Activated CD4-positive, alpha-beta T cell treated with anti-CD3 and anti-CD28 coated beads, Interleukin-2, Interleukin-4, amounts not matched to agents 100 ng/mL and 50 ng/mL, durations not matched to agents 16 hours and 8 hours (primary cell): Measurements from ENCODE around the gene ZDHHC15.
"Not testable (repeated sequence)": the region's sequence is repeated elsewhere in the genome, so short reads cannot be mapped to it uniquely, and the experiment has no call there.

Experiments used
- DNase-seq: peaks from one replicate; pipeline ENCODE4 v3.0.0-alpha.2; 2020; ENCODE audit warnings: low spot score

Gene ZDHHC15, protein sequence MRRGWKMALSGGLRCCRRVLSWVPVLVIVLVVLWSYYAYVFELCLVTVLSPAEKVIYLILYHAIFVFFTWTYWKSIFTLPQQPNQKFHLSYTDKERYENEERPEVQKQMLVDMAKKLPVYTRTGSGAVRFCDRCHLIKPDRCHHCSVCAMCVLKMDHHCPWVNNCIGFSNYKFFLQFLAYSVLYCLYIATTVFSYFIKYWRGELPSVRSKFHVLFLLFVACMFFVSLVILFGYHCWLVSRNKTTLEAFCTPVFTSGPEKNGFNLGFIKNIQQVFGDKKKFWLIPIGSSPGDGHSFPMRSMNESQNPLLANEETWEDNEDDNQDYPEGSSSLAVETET

DNA sequence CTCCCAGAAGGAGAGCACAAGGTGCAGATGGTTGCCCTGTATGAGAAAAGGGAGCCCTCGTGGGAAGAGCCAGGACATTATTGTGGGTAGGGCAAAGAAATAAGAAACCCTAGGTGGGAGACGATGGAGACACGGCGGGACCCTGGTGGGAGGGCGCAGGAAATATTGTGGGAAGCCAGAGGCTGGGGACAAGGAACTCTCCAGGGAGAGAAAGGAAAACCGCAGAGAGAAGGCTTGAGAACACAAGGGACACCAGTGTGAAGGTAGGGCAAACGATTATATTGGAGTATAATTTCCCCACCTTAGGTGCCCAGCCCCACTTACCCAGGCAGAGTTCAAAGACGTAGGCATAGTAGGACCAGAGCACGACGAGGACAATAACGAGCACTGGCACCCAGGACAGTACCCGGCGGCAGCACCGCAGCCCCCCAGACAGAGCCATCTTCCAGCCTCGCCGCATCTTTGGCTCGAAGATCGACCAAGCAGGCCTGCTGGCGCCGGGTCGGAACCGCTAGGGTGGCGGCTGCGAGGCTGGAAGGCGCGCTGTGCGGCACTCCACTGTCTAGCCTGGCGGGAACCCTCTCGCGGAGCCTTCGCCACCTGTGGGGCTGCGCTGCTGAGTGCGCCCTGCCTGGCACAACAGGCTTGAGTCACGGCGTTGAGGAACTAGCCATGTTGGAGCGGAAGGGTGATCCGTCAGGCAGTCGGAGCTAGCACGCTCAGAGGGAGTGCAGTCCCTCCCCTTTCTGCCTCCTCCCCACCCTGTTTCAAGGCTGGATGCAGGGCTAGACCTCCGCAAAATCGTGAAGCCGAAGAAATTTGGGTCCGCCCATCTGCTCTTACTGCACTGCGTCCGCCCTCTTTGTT is at the start of gene ZDHHC15:
Gene ZDHHC15, minus strand, starts transcription at position 473 of the 867 bp plus-strand sequence. Its CDS starts 13 bp downstream, at position 460.
- peak; percentile 37 for DNase-seq

DNA sequence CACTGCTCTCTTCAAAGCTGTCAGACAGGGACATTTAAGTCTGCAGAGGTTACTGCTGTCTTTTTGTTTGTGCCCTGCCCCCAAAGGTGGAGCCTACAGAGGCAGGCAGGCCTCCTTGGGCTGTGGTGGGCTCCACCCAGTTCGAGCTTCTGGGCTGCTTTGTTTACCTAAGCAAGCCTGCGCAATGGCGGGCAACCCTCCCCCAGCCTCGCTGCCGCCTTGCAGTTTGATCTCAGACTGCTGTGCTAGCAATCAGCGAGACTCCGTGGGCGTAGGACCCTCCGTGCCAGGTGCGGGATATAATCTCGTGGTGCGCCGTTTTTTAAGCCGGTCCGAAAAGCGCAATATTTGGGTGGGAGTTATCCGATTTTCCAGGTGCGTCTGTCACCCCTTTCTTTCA is 37.7 kb upstream of the ZDHHC15 start:
- not testable (repeated sequence) for DNase-seq

DNA sequence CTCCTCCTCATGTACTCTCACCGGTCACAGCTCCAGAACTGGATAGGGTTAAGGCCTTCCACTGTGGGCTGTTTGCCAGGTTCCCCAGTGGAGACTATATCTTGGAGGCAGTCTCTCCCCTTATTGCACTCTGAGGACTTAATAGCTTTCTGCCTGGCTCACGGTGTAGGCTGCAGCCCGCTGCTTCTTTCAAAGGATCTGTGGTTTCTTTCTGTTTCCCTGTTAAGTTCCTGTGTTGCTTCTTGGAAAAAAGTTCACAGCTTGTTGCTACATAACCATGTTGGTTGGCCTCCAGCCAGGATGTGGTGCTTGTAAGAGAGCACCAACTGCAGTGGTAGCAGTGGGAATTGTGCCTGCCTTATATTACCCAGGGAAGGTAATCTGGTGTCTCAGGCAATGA is 24.9 kb upstream of the ZDHHC15 start:
- no peak for DNase-seq

DNA sequence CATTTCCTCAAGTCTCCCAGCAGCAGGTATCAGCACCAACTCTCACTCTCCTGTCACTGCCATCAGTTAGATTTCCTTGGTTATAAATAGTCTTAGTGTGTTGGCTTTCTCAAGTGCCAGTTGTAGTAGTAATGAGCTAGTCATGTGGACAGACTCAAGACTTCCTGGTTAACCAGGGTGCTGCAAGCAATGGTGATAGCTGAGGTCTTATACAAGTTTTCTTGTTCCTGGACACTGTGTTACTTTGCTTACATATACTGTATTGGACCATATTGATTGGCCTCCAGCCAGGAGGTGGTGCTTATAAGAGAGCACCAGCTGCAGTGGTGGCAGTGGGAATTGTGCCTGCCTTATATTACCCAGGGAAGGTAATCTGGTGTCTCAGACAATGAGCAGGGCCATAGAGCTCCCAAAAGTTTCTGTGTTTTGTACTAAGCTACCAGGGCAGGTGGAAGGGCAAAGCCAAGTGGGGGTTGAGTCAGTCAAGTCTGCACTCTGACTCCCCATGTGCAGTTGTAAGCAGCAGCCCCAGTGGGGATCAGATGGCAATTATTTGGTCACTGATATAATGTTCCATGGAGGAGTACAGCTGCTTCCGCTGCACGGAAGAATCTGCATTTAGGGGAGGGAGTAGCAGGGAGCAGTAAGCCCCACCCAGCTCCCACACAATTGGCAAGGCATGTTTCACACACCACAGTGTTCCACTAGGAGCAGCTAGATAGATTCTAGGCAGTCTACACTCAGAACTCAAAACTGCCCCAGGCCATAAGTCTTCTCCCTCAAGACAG is 24.1 kb upstream of the ZDHHC15 start:
- no peak for DNase-seq

DNA sequence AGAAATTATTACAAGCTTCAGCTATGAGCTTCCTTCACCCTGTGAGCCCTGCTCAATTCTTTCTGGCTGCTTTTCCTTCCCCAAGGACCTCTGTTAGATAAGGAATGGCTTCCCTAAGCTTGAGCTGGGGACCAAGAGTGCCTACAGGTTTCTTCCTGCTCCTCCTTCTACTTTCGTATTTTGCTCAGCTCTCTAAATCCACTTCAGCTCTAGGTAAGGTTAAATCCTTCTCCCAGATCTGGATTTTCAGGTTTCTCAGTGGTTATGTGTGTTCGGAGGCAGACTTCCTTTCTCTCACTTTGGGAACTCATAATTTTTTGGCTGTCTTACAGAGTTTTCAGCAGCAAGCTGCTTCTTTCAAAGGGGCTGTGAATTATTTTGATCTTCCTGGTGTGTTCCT is 21.9 kb upstream of the ZDHHC15 start:
- no peak for DNase-seq

DNA sequence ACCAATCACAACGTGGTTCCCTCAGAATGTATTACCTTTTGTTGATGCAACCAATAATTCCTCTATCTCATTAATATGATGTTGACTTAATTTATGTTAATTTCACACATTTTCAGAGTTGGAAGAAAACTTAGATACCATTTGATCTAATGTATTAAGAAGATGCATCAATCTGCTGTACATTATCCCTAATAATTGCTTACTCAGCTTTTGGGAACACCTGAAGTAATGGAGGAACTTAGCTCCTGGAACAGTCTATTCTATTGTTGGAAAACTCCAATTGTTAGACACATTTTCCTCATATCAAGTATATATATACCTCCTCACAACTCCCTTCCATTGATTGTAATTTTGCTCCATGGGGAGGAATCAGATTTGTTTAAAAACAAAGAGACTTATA is 38.9 kb downstream of the ZDHHC15 start:
- DNase-seq, result no peak

DNA sequence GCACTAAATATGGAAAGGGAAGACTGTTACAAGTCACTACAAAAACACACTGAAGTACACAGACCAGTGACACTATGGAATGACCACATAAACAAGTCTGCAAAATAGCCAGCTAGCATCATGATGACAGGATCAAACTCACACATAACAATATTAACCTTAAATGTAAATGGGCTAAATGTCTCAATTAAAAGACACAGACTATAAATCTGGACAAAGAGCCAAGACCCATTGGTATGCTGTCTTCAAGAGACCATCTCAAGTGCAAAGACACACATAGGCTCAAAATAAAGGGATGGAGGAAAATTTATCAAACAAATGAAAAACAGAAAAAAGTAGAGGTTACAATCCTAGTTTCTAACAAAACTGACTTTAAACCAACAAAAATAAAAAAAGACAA is 61.1 kb downstream of the ZDHHC15 start:
- DNase-seq, result not testable (repeated sequence)

DNA sequence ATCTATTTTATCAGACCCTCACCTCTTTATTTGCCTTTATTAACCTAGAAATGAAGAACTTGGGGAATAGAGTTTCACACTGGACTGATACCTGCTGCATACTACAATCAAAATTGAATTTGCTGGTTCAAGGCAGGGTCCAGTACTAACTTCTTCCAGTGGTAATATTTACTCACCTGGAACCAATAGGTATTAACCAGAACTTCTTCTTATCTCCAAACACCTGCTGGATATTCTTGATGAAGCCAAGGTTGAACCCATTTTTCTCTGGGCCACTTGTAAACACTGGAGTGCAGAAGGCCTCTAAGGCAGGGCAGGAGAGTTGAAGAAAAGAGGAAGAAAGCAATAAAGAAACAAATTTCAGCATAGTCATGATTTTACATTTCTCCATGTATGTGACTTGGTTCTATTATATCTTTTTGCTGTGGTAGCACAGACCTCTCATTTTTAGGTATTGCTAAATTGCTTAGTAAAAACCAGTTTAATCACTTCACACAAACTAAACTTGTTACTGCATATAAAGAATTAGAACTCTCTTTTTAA is 101.1 kb downstream of the ZDHHC15 start:
- DNase-seq, result no peak

DNA sequence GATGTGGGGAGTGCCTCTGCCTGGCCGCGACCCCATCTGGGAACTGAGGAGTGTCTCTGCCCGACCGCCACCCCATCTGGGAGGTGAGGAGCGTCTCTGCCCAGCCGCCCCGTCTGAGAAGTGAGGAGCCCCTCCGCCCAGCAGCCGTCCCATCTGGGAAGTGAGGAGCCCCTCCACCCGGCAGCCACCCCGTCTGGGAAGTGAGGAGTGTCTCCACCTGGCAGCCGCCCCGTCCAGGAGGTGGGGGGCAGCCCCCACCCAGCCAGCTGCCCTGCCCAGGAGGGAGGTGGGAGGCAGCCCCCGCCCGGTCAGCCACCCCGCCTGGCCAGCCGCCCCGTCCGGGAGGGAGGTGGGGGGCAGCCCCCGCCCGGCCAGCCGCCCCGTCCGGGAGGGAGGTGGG is 115.7 kb downstream of the ZDHHC15 start:
- not testable (repeated sequence) for DNase-seq

DNA sequence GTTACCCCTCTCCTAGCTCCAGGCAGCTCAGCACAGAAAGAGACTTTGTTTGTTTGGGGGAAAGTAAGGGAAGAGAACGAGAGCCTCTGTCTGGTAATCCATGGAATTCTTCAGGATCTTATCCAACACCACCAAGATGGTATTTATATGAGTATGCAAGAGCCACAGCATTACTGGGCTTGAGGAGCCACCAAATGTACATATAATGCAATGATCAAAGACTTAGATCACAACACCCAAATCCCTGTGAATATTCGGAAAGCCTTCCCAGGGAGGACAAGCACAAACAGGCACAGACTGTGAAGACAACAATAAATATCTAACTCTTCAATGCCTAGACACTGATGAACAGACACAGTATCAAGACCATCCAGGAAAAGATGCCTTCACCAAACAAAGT is 132.4 kb downstream of the ZDHHC15 start:
- no peak for DNase-seq

DNA sequence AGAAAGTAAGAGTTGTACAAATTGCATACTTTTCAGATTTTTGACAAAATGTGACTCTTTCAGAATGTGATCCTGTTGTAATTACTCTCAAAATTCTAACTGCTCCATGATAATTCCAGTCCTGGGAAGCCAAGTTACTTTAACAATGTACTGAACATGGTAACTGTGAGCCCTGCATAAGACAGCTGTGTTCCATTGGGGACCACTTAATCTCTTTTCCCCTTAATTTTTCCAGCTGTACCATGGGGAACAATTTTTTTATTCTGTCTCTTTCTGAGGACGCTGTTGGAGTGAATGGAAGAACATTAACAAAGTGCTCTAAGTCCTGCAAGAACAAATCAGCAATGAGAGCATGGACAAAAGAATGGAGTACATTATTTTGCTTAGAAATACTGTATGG is 153.1 kb downstream of the ZDHHC15 start:
- no peak for DNase-seq

DNA sequence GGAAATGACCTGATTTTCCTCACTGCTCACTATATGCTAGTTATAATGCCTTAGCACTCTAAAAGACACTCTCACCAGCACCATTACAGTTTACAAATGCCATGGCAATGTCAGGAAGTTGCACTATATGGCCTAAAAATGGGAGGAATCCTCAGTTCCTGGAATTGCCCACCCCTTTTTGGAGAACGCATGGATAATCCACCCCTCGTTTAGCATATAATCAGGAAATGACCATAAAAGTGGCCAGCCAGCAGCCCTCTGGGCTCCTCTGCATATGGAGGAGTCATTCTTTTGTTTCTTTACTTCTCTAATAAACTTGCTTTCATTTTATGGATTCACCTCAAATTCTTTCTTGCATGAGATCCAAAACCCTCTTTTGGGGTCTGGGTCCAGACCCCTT is 156.0 kb downstream of the ZDHHC15 start:
- no peak for DNase-seq

DNA sequence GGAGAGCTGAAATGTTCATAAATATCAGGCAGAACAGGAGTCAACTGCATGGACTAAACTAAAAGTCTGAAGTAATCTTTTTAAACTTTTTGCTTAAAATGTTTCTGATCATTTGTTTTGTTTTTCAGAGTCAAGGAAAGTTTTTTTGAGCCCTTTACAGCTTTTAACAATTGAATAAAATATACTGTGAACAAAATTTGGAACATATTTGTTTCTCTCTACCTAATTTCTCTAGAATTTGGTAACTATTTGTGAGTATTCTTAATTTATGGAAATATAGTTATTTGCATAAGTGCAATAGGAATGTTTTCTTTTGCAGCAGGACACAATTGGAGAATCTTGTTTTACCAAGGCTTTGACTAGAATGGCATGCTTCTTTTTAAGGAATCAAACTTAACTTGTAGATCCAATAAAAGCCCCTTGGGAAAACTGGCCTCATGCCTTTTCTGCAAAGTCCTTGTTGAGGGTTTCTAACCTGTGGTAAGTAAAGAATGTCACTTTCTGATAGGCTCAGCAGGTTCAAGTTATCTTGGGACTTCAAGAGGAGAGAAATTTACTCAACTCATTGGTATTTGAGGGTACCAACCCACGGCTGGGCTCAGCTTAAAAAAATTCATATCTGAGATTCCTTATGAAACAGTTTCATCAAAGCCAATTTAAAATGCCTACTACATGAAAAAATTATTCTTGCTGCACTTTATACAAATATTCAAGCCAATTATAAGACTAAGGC is 157.4 kb downstream of the ZDHHC15 start:
- no peak for DNase-seq

DNA sequence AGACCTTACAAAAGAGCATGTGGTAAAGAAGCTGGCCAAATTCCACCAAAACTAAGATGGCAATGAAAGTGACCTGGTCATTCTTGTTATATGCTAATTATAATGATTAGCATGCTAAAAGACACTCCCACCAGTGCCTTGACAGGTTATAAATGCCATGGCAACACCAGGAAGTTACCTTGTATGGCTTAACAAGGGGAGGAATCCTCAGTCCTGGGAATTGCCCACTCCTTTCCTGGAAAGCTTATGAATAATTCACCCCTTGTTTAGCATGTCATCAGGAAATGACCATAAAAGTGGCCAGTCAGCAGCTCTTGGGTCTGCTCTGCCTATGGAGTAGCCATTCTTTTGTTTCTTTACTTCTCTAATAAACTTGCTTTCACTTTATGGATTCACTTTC is 161.0 kb downstream of the ZDHHC15 start:
- no peak for DNase-seq

DNA sequence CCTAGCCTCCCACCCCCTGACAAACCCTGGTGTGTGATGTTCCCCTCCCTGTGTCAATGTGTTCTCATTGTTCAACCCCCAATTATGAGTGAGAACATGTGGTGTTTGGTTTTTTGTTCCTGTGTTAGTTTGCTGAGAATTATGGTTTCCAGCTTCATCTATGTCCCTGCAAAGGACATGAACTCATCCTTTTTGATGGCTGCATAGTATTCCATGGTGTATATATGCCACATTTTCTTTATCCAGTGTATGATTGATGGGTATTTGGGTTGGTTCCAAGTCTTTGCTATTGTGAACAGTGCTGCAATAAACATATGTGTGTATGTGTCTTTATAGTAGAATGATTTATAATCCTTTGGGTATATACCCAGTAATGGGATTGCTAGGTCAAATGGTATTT is 174.2 kb downstream of the ZDHHC15 start:
- not testable (repeated sequence) for DNase-seq

DNA sequence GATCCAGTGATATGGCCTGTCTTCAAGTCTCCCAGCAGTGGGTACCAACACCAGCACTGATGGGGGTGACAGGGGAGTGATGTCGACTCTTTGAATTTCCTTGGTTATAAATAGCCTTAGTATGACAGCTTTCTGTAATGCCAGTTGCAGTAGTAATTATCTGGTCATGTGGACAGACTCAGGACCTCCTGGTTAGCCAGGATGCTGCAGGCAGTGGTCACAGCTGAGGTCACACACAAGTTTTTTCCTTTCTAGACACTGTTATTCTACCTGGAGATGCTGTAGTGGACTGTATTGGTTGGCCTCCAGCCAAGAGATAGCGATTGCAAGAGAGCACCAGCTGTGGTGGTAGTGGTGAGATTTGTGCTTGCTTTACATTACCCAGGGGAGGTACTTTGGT is 185.3 kb downstream of the ZDHHC15 start:
- no peak for DNase-seq

DNA sequence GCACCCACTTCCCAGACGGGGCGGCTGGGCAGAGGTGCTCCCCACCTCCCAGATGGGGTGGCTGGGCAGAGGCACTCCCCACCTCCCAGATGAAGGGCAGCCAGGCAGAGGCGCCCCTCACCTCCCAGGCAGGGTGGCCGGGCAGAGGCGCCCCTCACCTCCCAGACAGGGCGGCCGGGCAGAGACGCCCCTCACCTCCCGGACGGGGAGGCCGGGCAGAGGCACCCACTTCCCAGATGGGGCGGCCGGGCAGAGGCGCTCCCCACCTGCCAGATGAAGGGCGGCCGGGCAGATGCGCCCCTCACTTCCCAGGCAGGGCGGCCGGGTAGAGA is 187.7 kb downstream of the ZDHHC15 start:
- no peak for DNase-seq

DNA sequence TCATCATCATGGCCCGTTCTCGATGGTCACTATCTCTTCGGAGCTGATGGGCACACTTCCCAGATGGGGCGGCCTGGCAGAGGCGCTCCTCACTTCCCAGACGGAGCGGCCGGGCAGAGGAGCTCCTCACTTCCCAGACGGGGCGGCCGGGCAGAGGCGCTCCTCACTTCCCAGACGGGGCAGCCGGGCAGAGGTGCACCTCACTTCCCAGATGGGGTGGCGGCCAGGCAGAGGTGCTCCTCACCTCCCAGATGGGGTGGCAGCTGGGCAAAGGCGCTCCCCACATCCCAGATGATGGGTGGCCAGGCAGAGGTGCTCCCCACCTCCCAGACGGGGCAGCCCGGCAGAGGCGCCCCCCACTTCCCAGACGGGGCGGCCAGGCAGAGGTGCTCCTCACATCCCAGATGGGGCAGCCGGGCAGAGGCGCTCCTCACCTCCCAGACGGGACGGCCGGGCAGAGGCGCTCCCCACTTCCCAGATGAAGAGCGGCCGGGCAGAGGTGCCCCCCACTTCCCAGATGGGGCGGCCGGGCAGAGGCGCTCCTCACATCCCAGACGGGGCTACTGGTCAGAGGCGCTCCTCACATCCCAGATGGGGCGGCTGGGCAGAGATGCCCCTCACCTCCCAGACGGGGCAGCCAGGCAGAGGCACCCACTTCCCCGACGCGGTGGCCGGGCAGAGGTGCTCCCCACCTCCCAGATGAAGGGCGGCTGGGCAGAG is 188.3 kb downstream of the ZDHHC15 start:
- DNase-seq, result not testable (repeated sequence)

DNA sequence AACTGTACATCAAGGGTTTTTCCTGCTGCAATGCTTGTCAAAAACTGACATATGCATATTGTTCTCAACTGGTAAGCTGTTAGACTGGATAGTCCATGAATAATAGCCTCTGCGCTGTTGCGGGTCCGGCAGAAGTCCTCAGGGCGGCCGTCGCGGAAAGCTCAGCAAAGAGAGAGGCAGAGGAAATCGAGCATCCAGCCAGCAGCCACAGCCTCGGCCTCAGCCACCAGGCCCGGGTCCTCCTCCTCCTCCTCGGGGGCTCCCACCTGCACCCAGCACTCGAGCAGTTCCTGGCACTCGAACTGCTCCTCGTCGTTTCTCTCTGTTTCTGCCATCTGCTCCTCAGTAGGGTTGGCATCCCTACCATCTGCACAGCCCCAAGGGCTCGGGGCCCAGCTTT is 195.2 kb downstream of the ZDHHC15 start:
- no peak for DNase-seq
